ENCODE data around the gene KRTAP10-11. TPM values are rescaled to one million over a fixed set of nuclear protein-coding genes. Genes with fewer than 3 reads are reported as not detected.

The KRTAP10-11 gene
- total and polyA plus RNA-seq, 4 donors: not detected

DNA sequence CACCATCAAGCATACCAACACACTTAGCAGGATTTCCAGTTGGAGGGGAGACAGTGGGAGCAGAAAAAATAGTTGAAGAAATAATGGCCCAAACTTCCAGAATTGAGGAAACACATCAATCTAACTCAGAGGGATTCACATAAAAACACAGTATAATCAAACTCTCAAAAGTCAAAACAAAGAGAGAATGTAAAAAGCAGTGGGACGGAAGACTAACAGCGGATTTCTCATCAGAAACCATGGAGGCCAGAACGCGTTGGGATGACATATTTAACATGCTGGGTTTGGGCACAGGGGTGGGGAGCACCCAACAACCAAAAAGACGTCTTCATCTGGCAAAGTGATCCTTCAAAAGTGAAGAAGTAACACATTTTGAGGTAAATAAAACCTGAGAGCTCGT is 26.3 kb upstream of the KRTAP10-11 start:
- no peaks in the 10 kb centered on the region for H3K36me3 ChIP-seq (ENCODE audit: control insufficient read depth in 4 of 4, insufficient read depth in 3 of 4, low read depth in 1 of 4, low read length in 3 of 4)
- TF ChIP-seq, protein P1, sequence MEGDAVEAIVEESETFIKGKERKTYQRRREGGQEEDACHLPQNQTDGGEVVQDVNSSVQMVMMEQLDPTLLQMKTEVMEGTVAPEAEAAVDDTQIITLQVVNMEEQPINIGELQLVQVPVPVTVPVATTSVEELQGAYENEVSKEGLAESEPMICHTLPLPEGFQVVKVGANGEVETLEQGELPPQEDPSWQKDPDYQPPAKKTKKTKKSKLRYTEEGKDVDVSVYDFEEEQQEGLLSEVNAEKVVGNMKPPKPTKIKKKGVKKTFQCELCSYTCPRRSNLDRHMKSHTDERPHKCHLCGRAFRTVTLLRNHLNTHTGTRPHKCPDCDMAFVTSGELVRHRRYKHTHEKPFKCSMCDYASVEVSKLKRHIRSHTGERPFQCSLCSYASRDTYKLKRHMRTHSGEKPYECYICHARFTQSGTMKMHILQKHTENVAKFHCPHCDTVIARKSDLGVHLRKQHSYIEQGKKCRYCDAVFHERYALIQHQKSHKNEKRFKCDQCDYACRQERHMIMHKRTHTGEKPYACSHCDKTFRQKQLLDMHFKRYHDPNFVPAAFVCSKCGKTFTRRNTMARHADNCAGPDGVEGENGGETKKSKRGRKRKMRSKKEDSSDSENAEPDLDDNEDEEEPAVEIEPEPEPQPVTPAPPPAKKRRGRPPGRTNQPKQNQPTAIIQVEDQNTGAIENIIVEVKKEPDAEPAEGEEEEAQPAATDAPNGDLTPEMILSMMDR (IDR thresholded peaks at IDR 0.05; ENCODE audit: low read depth, low read length, missing input control): no peak
- no peak for TF ChIP-seq JUND (IDR thresholded peaks at IDR 0.05)
- H3K9ac ChIP-seq (ENCODE audit: low read depth in 1 of 2, low read length in 2 of 2): no peak overlapping the region
- no peak overlapping the region for H3K27ac ChIP-seq (ENCODE audit: low read depth in 1 of 2, low read length in 2 of 2)
- no peaks in the 10 kb centered on the region for H3K27me3 ChIP-seq (ENCODE audit: control insufficient read depth in 4 of 4, insufficient read depth in 4 of 4, low read length in 3 of 4)
- peaks cover 0 to 8% (median 2%) of the 10 kb centered on the region in 4 donors for H3K9me3 ChIP-seq (ENCODE audit: control insufficient read depth in 4 of 4, low read length in 3 of 4)
- DNase-seq (ENCODE audit: low spot score): no peak
- no peaks in the 10 kb centered on the region for H3K4me1 ChIP-seq (ENCODE audit: control insufficient read depth in 4 of 4, insufficient read depth in 4 of 4, low read length in 3 of 4)
- no peak overlapping the region for H3K4me3 ChIP-seq (ENCODE audit: low read depth in 1 of 3, low read length in 3 of 3)
- 85% methylated on average over 6 of the region's 6 CpGs for WGBS

DNA sequence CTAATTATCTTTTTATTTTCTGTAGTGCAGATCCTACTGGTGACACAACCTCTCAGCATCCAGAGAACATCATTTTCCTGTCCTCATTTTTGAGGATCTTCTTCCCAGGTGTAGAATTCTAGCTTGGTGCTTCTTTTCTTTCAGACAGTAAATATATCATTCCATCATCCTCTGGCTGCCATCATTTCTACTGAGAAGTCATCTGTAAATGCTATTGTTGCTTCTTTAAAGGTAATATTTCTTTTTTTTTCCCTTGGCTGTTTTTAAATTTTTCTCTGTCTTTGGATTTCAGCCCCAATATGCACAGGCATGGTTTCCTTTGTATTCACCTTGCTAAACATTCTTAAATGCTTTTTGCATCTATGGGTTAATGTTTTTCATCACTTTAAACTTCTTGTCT is 22.6 kb upstream of the KRTAP10-11 start:
- no peaks in the 10 kb centered on the region for H3K4me1 ChIP-seq (ENCODE audit: control insufficient read depth in 4 of 4, insufficient read depth in 4 of 4, low read length in 3 of 4)
- no peak overlapping the region for H3K27ac ChIP-seq (ENCODE audit: low read depth in 1 of 2, low read length in 2 of 2)
- no peak overlapping the region for H3K9ac ChIP-seq (ENCODE audit: low read depth in 1 of 2, low read length in 2 of 2)
- peaks cover 0 to 8% (median 2%) of the 10 kb centered on the region in 4 donors for H3K9me3 ChIP-seq (ENCODE audit: control insufficient read depth in 4 of 4, low read length in 3 of 4)
- TF ChIP-seq HNF4A (conservative IDR thresholded peaks at IDR 0.05) (no peak), NR2F2 (IDR thresholded peaks at IDR 0.05) (no peak), RAD21 (IDR thresholded peaks at IDR 0.05) (no peak), FOXA2 (IDR thresholded peaks at IDR 0.05) (no peak), RXRA (IDR thresholded peaks at IDR 0.05) (no peak), JUND (IDR thresholded peaks at IDR 0.05) (no peak), YY1 (IDR thresholded peaks at IDR 0.05) (no peak), FOXA1 (IDR thresholded peaks at IDR 0.05) (no peak), HNF4G (IDR thresholded peaks at IDR 0.05) (no peak), GABPA (IDR thresholded peaks at IDR 0.05 in 1 of 2, conservative IDR thresholded peaks at IDR 0.05 in 1 of 2) (no peak), TAF1 (conservative IDR thresholded peaks at IDR 0.05) (no peak), SP1 (IDR thresholded peaks at IDR 0.05) (no peak), EGR1 (IDR thresholded peaks at IDR 0.05; ENCODE audit: low read depth in 2 of 2) (no peak)
- TF ChIP-seq, protein P2, sequence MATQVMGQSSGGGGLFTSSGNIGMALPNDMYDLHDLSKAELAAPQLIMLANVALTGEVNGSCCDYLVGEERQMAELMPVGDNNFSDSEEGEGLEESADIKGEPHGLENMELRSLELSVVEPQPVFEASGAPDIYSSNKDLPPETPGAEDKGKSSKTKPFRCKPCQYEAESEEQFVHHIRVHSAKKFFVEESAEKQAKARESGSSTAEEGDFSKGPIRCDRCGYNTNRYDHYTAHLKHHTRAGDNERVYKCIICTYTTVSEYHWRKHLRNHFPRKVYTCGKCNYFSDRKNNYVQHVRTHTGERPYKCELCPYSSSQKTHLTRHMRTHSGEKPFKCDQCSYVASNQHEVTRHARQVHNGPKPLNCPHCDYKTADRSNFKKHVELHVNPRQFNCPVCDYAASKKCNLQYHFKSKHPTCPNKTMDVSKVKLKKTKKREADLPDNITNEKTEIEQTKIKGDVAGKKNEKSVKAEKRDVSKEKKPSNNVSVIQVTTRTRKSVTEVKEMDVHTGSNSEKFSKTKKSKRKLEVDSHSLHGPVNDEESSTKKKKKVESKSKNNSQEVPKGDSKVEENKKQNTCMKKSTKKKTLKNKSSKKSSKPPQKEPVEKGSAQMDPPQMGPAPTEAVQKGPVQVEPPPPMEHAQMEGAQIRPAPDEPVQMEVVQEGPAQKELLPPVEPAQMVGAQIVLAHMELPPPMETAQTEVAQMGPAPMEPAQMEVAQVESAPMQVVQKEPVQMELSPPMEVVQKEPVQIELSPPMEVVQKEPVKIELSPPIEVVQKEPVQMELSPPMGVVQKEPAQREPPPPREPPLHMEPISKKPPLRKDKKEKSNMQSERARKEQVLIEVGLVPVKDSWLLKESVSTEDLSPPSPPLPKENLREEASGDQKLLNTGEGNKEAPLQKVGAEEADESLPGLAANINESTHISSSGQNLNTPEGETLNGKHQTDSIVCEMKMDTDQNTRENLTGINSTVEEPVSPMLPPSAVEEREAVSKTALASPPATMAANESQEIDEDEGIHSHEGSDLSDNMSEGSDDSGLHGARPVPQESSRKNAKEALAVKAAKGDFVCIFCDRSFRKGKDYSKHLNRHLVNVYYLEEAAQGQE (IDR thresholded peaks at IDR 0.05): no peak
- TF ChIP-seq, protein P1 (IDR thresholded peaks at IDR 0.05; ENCODE audit: low read depth, low read length, missing input control): no peak
- TF ChIP-seq, protein P3, sequence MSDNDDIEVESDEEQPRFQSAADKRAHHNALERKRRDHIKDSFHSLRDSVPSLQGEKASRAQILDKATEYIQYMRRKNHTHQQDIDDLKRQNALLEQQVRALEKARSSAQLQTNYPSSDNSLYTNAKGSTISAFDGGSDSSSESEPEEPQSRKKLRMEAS (IDR thresholded peaks at IDR 0.05): no peak
- TF ChIP-seq, protein P4, sequence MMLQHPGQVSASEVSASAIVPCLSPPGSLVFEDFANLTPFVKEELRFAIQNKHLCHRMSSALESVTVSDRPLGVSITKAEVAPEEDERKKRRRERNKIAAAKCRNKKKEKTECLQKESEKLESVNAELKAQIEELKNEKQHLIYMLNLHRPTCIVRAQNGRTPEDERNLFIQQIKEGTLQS (IDR thresholded peaks at IDR 0.05): no peak
- TF ChIP-seq, protein P5, sequence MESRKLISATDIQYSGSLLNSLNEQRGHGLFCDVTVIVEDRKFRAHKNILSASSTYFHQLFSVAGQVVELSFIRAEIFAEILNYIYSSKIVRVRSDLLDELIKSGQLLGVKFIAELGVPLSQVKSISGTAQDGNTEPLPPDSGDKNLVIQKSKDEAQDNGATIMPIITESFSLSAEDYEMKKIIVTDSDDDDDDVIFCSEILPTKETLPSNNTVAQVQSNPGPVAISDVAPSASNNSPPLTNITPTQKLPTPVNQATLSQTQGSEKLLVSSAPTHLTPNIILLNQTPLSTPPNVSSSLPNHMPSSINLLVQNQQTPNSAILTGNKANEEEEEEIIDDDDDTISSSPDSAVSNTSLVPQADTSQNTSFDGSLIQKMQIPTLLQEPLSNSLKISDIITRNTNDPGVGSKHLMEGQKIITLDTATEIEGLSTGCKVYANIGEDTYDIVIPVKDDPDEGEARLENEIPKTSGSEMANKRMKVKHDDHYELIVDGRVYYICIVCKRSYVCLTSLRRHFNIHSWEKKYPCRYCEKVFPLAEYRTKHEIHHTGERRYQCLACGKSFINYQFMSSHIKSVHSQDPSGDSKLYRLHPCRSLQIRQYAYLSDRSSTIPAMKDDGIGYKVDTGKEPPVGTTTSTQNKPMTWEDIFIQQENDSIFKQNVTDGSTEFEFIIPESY (IDR thresholded peaks at IDR 0.05): no peak
- DNase-seq (ENCODE audit: low spot score): no peak
- no peak overlapping the region for H3K4me3 ChIP-seq (ENCODE audit: low read depth in 1 of 3, low read length in 3 of 3)
- H3K27me3 ChIP-seq (ENCODE audit: control insufficient read depth in 4 of 4, insufficient read depth in 4 of 4, low read length in 3 of 4): no peaks in the 10 kb centered on the region
- H3K36me3 ChIP-seq (ENCODE audit: control insufficient read depth in 4 of 4, insufficient read depth in 3 of 4, low read depth in 1 of 4, low read length in 3 of 4): no peaks in the 10 kb centered on the region

All from liver (tissue), 9 donors.